Brain microvascular endothelial cell (primary cell): ENCODE data around the gene ROBO3.

Source experiments
- DNase-seq: peaks from one replicate; pipeline ENCODE4 v3.0.0-alpha.2; 2020
- H3K27ac ChIP-seq: fragments of 250-450 bp; sonication (Bioruptor Pico); 2 replicates; pipeline ENCODE4 v1.5.1; 2020; ENCODE audit warnings: mild to moderate bottlenecking, moderate library complexity
- H3K27me3 ChIP-seq: fragments of 250-450 bp; sonication (Bioruptor Pico); replicated peaks from 2 replicates; pipeline ENCODE4 v1.5.1; 2020; ENCODE audit warnings: mild to moderate bottlenecking
- H3K36me3 ChIP-seq: fragments of 250-450 bp; sonication (Bioruptor Pico); replicated peaks from 2 replicates; pipeline ENCODE4 v1.5.1; 2020; ENCODE audit warnings: mild to moderate bottlenecking
- H3K4me3 ChIP-seq: 2 replicates; pipeline ENCODE4 v1.5.1; 2011; ENCODE audit warnings: low read depth, mild to moderate bottlenecking, control low read depth, low read length, moderate library complexity
- in situ Hi-C: cut with HindIII; loops from 2 replicates; pipeline ENCODE4 v1.10.0; 2017; ENCODE audit warnings: low sequenced_read_pairs, low pct_ligation_motif_present
- TF ChIP-seq, protein P1 (sequence below): IDR thresholded peaks from 2 replicates; pipeline ENCODE4 v1.5.1; 2011; ENCODE audit warnings: low read depth, mild to moderate bottlenecking, moderate library complexity, low read length, control low read depth, inconsistent platforms; ENCODE audit errors: missing control alignments

The ROBO3 gene

DNA sequence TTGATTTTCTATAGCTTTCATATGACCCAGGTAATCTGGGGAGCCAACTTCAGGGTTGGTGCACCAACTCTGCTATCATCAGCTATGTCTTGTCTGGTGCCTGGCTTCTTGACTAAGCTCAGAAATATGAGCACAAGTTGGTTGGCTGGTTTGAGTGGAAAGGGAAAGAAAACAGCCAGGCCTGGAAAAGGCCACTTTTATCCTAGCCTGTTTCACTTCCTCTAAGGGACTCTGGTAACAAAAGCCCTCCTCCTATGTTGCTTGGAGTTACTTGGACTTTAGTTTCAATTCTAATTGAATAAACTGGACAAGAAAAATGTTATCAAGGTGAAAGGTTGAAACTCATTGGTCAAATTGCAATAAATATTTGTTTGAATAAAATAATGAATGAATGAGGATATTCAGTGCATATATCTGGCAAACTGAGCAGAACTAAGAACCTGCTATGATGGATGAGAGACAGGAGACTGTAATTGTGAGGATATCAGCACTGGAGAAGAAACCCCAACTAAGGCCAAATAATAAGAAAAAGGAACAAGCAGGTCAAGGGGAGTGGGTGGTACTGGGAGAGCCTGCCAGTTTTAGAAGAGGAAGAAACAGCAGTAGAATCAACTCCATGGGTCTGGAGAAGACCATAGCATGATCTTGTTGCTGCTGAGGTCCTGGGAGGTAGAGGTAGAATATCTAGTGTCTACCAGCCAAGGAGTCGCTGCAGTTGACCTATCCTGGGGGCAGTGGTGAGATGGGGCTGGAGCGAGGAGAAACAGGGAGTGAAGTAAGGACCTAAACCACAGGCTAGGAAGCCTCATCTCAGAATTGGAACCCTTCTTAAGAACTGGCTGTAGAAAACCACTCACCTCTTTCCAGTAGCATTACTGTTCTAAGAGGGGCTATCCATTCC, 24.2 kb downstream of the ROBO3 start:
- in situ Hi-C loops, result no loop called here
- TF ChIP-seq, protein P1, sequence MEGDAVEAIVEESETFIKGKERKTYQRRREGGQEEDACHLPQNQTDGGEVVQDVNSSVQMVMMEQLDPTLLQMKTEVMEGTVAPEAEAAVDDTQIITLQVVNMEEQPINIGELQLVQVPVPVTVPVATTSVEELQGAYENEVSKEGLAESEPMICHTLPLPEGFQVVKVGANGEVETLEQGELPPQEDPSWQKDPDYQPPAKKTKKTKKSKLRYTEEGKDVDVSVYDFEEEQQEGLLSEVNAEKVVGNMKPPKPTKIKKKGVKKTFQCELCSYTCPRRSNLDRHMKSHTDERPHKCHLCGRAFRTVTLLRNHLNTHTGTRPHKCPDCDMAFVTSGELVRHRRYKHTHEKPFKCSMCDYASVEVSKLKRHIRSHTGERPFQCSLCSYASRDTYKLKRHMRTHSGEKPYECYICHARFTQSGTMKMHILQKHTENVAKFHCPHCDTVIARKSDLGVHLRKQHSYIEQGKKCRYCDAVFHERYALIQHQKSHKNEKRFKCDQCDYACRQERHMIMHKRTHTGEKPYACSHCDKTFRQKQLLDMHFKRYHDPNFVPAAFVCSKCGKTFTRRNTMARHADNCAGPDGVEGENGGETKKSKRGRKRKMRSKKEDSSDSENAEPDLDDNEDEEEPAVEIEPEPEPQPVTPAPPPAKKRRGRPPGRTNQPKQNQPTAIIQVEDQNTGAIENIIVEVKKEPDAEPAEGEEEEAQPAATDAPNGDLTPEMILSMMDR, result no peak
- no peaks in the 10 kb centered on the region for H3K36me3 ChIP-seq
- DNase-seq, result no peak
- H3K4me3 ChIP-seq, result no peak overlapping the region
- no peaks in the 10 kb centered on the region for H3K27me3 ChIP-seq
- no peak overlapping the region for H3K27ac ChIP-seq

DNA sequence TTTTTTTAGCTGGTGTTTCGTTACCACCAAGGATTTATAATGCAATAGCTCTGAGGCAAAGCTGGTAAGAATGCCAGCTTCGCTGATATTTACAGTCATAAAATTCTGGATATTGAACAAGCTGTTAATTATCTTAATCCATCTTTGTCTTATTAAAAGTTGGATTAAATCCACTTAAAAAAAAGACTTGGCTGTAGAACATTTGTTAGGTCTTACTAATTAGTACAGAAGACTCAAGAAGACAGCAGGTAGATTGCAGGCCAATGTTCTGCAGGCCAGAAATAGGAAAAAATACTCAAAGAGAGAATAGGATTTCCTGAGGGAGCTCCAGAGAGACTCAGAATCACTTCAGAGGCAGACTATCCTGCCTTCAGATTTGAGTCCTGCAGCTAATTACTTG, 24.9 kb downstream of the ROBO3 start:
- TF ChIP-seq, protein P1, result no peak
- DNase-seq, result no peak
- Histone ChIP-seq H3K4me3 (no peak overlapping the region), H3K36me3 (no peaks in the 10 kb centered on the region), H3K27ac (no peak overlapping the region), H3K27me3 (no peaks in the 10 kb centered on the region)
- in situ Hi-C loops, result no loop called here

DNA sequence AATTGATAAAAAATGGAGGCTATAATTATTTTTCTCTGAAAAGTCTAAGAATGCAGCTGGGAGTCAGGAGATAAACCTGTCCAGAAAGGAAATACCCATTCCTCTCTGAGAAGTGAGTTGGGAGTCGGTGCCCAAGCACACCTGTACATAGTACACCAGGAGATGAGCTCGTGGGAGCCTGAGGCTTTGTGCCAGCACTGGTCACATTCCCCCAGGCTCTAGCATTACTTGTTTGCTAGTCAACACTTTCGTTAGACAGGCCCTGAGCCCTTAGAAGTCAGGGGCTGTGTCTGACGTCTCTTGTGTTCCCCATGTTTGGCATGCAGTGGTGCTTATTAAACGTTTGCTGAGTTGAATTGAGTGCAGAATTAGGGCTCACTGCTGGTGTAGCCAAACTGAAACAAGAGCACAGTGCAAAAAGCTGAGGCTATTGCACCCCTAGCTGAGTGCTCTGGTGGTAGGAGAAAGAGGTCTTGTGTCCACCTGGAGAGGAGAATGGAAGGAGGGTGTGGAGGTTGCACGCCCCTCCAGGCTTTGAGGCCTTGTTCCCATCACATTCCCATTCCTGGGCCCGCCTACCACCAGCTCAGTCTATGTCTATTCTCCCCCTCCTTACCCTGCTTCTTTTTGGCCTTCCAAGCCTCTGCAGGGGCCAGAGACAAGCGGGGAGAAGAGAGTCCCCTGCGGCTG, 25.6 kb downstream of the ROBO3 start:
- TF ChIP-seq, protein P1, result no peak
- in situ Hi-C loops, result no loop called here
- Histone ChIP-seq H3K36me3 (no peaks in the 10 kb centered on the region), H3K4me3 (no peak overlapping the region), H3K27me3 (no peaks in the 10 kb centered on the region), H3K27ac (no peak overlapping the region)
- DNase-seq, result no peak

DNA sequence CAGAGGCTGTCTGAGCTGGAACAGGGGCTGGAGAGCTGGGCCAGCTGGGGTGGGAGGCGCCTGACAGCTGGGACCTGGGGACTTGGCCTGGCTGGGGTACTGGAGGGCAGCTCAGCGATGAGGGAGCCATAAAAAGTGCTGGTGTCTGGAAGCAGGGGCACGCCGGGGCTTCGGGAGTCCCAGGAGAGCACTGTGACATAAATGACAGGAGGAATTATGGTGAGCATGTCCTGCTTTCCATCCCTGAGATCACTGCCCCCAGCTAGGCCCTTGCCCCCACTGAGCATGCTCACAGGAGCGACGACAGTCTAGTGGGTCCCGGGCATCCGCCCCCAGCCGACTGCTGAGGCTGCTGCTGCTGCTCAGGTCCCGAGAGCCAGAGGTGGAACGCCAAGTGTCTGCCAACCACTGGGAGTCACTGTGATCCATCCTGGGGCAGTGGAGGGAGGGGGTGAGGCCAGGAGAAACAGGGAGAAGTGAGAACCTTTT, 26.2 kb downstream of the ROBO3 start:
- Histone ChIP-seq H3K27me3 (no peaks in the 10 kb centered on the region), H3K4me3 (no peak overlapping the region), H3K36me3 (no peaks in the 10 kb centered on the region), H3K27ac (no peak overlapping the region)
- no peak for DNase-seq
- in situ Hi-C loops, result no loop called here
- TF ChIP-seq, protein P1, result peak; percentile 36

DNA sequence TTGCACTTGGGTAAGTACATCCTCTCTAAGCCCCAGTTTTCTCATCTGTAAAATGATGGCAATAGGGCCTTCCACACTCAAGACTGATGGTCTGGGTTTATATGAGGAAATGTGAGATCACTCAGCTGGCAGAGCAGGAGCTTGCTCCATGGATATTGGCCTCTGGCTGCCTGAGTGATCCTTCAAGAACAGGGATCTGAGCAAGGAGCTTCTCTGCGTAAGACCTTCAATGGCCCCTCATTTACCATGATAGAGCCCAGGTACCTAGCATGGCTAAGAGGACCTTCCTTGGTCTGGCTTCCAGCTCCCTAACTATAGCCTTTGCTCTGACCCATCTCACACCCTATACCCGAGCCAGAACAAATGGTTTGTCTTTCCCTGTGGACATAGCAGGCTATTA, 26.9 kb downstream of the ROBO3 start:
- in situ Hi-C loops, result no loop called here
- Histone ChIP-seq H3K4me3 (no peak overlapping the region), H3K36me3 (no peaks in the 10 kb centered on the region), H3K27me3 (no peaks in the 10 kb centered on the region), H3K27ac (no peak overlapping the region)
- TF ChIP-seq, protein P1, result no peak
- no peak for DNase-seq
